ENCODE results near the gene POU6F2.

- no peak for TF ChIP-seq CTCF (IDR thresholded peaks at IDR 0.05)
- no peak for TF ChIP-seq POLR2A (IDR thresholded peaks at IDR 0.05)
These were observed 85.1 kb downstream of the POU6F2 start for GRCh38 chr7:39062811-39063210.
